GM21737 (cell line): Measurements from ENCODE around the gene GSTCD.
"Not testable (repeated sequence)": the region's sequence is repeated elsewhere in the genome, so short reads cannot be mapped to it uniquely, and the experiment has no call there.

Experiments
- ATAC-seq: cut with Tn5 transposase; IDR thresholded peaks from one replicate; pipeline ENCODE4 v1.9.1; 2021; ENCODE audit warnings: mild to moderate bottlenecking, moderate library complexity; ENCODE audit not compliant: unreplicated experiment

GSTCD gene

DNA sequence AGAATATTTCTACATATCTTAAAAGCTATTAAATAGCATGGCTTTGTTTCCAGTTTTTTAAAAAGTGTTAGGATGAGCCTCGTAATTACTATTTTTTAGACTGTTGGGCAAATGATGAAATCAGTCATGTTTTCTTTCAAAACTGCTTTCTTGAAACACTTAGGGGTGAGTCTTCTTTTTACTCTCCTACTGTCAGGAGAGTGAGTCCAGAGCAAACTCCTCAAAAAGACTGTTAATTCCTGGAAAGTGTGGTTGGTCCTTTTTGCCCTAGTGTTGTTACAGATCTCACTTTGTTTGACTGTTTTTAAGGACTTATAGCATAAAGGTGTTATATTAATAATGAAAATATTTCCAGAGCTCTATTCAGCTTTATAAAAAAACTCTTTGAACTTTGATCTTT, 6.3 kb downstream of the GSTCD start:
- no peak for ATAC-seq

DNA sequence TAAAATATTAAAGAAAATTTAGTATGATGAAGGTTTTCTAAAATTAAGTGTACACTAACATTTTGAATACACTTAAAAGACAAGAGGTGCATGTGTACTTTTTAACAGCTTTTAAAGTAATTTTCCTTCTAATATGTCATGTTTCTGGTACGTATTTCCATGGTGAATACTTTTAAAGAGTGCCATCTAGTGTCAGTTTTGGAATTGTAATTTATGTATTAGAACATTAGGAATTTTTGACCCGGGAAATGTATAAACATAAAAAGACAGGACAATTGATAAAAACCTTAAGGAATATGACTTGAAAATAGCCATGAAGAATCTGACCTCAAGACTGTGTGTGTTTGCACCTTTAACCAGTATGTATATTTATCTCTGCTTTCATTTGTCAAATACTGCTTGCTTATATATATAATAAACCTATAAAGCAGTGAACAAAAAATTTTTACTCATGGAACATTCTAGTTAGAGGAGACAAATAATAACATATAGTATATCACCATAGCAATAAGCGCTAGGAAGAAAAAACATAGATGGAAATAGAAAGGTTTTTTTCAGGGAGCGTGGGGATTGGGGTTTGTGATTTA, 7.2 kb downstream of the GSTCD start:
- ATAC-seq, result no peak

GRCh38 chr4:105719204-105719603, 10.6 kb downstream of the GSTCD start:
- no peak for ATAC-seq

DNA sequence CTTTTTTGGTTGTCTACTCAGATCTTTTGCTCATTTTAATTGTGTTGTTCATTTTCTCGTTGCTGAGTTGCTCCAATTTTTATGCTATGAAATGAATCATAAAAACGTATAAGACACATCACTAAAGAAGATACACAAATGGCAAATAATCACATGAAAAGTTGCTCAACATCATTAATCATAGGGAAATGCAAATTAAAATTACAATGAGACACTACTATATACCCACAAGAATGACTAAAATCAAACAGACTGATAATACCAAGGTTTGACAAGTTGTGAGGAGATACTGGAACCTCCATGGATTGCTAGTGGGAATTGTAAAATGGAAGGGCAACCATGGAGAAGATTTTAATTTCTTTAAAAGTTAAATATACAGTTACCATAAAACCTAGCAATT, 17.0 kb downstream of the GSTCD start:
- no peak for ATAC-seq

DNA sequence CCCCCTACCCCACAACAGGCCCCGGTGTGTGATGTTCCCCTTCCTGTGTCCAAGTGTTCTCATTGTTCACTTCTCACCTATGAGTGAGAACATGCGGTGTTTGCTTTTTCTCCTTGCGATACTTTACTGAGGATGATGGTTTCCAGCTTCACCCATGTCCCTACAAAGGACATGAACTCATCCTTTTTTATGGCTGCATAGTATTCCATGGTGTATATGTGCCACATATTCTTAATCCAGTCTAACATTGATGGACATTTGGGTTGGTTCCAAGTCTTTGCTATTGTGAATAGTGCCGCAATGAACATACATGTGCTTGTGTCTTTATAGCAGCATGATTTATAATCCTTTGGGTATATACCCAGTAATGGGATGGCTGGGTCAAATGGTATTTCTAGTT, 21.3 kb downstream of the GSTCD start:
- not testable (repeated sequence) for ATAC-seq

DNA sequence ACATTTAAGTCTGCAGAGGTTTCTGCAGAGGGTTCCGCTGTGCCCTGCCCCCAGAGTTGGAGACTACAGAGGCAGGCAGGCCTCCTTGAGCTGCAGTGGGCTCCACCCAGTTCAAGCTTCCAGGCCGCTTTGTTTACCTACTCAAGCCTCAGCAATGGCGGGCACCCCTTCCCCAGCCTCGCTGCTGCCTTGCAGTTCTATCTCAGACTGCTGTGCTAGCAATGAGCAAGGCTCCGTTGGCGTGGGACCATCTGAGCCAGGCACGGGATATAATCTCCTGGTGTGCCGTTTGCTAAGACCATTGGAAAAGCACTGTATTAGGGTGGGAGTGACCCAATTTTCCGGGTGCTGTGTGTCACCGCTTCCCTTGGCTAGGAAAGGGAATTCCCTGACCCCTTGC, 26.6 kb downstream of the GSTCD start:
- ATAC-seq, result not testable (repeated sequence)

- ATAC-seq, result no peak
These were observed 33.0 kb downstream of the GSTCD start for GRCh38 chr4:105741548-105741947.

- no peak for ATAC-seq
These were observed 39.6 kb downstream of the GSTCD start for GRCh38 chr4:105748222-105748621.

- ATAC-seq, result no peak
These were observed 43.2 kb downstream of the GSTCD start for GRCh38 chr4:105751718-105752299.

- no peak for ATAC-seq
These were observed 44.8 kb downstream of the GSTCD start for GRCh38 chr4:105753361-105753760.

GRCh38 chr4:105755375-105755774, 46.8 kb downstream of the GSTCD start:
- no peak for ATAC-seq

- ATAC-seq, result no peak
These were observed 50.4 kb downstream of the GSTCD start for GRCh38 chr4:105758958-105759357.

- no peak for ATAC-seq
These were observed 57.3 kb downstream of the GSTCD start for GRCh38 chr4:105765690-105766407.

- ATAC-seq, result no peak
These were observed 59.0 kb downstream of the GSTCD start for GRCh38 chr4:105767579-105767978.

- not testable (repeated sequence) for ATAC-seq
These were observed 61.9 kb downstream of the GSTCD start for GRCh38 chr4:105770524-105770923.

DNA sequence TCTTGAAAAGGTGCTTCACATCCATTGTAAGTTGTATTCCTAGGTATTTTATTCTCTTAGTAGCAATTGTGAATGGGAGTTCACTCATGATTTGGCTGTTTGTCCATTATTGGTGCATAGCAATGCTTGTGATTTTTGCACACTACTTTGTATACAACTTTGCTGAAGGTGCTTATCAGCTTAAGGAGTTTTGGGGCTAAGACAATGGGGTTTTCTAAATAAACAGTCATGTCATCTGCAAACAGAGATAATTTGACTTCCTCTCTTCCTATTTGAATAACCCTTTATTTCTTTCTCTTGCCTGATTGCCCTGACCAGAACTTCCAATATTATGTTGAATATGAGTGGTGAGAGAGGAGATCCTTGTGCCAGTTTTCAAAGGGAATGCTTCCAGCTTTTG, 63.5 kb downstream of the GSTCD start:
- ATAC-seq, result not testable (repeated sequence)

- ATAC-seq, result not testable (repeated sequence)
These were observed 67.3 kb downstream of the GSTCD start for GRCh38 chr4:105775760-105776415.

- ATAC-seq, result no peak
These were observed 71.6 kb downstream of the GSTCD start for GRCh38 chr4:105780176-105780575.

DNA sequence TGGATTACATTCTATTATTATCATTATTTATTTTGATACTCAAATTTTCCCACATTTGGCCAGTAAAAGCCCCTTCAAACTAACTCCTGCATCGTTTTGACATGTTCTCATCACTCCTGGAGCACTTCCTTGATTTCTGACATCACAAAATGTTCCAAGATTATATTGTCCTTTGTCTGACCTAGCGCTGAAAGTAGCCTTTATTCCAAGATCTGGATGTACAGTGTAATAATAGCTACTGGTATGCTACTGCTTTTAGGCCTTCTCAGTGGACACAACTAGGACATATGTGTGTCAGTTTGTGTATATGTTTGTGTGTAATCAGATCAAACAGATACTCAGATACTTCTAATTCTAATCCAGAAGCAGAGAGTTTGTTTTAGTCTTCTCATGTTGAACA, 76.2 kb downstream of the GSTCD start:
- ATAC-seq, result no peak

DNA sequence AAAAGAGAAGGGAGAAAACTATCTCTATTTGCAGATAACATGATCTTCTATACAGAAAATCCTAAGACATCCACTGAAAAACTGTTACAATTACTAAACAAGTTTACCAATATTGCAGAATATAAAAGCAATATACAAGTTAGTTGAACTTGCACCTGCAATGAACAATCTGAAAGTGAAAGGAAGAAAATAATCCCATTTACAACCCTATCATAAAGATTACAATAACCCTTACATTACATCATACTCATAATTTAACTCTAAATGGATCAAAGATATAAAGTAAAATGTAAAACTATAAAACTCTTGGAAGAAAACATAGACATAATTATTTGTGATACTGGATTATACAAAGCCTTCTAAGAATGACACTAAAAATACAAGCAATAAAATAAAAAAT, 77.2 kb downstream of the GSTCD start:
- no peak for ATAC-seq

- no peak for ATAC-seq
These were observed 78.2 kb downstream of the GSTCD start for GRCh38 chr4:105786748-105787147.

GRCh38 chr4:105797225-105797624, 88.6 kb downstream of the GSTCD start:
- ATAC-seq, result no peak
